HEK293 (cell line): Measurements from ENCODE around the gene ACP7.

Source experiments
- GFI1B ChIP-seq: fragments of 450-650 bp; formaldehyde crosslinking; IDR thresholded peaks from 2 replicates; pipeline ENCODE4 v1.5.1; 2016; ENCODE audit warnings: missing biosample characterization, missing genetic modification characterization
- GLIS2 ChIP-seq: fragments of 450-650 bp; formaldehyde crosslinking; IDR thresholded peaks from 2 replicates; pipeline ENCODE4 v1.5.1; 2016; ENCODE audit warnings: missing biosample characterization, missing genetic modification characterization
- HOXD13 ChIP-seq: sonication (generic); formaldehyde crosslinking; IDR thresholded peaks from 2 replicates; pipeline ENCODE4 v1.8.0; 2022; ENCODE audit warnings: missing genetic modification reagents, borderline replicate concordance
- INSM2 ChIP-seq: fragments of 450-650 bp; formaldehyde crosslinking; IDR thresholded peaks from 2 replicates; pipeline ENCODE4 v1.5.1; 2016; ENCODE audit warnings: missing biosample characterization, missing genetic modification characterization
- KLF8 ChIP-seq: fragments of 450-650 bp; formaldehyde crosslinking; IDR thresholded peaks from 2 replicates; pipeline ENCODE4 v1.5.1; 2016; ENCODE audit warnings: missing biosample characterization, missing genetic modification characterization
- MYNN ChIP-seq: fragments of 450-650 bp; formaldehyde crosslinking; IDR thresholded peaks from 2 replicates; pipeline ENCODE4 v1.5.1; 2016; ENCODE audit warnings: missing biosample characterization, missing genetic modification characterization, borderline replicate concordance
- MZF1 ChIP-seq: fragments of 450-650 bp; formaldehyde crosslinking; IDR thresholded peaks from 2 replicates; pipeline ENCODE4 v1.5.1; 2017; ENCODE audit warnings: missing biosample characterization, missing genetic modification characterization, borderline replicate concordance
- PBX3 ChIP-seq: sonication (generic); formaldehyde crosslinking; IDR thresholded peaks from 2 replicates; pipeline ENCODE4 v1.8.1; 2022; ENCODE audit warnings: mild to moderate bottlenecking, moderate library complexity, missing genetic modification reagents
- TCF7L2 ChIP-seq: IDR thresholded peaks from 2 replicates; pipeline ENCODE4 v1.6.1; 2011; ENCODE audit warnings: low read depth, mild to moderate bottlenecking, inconsistent platforms, low read length, moderate library complexity, borderline replicate concordance
- ZBTB20 ChIP-seq: fragments of 450-650 bp; formaldehyde crosslinking; IDR thresholded peaks from 2 replicates; pipeline ENCODE4 v1.5.1; 2016; ENCODE audit warnings: missing biosample characterization, missing genetic modification characterization
- ZBTB48 ChIP-seq: fragments of 450-650 bp; formaldehyde crosslinking; IDR thresholded peaks from 2 replicates; pipeline ENCODE4 v1.5.1; 2016; ENCODE audit warnings: missing biosample characterization, missing genetic modification characterization
- ZBTB7A ChIP-seq: fragments of 450-650 bp; formaldehyde crosslinking; IDR thresholded peaks from 2 replicates; pipeline ENCODE4 v1.5.1; 2016; ENCODE audit warnings: low read depth, missing biosample characterization, missing genetic modification characterization
- ZFP41 ChIP-seq: fragments of 450-650 bp; formaldehyde crosslinking; IDR thresholded peaks from 2 replicates; pipeline ENCODE4 v1.5.1; 2016; ENCODE audit warnings: missing biosample characterization, missing genetic modification characterization, borderline replicate concordance
- ZFP69B ChIP-seq: fragments of 450-650 bp; formaldehyde crosslinking; IDR thresholded peaks from 2 replicates; pipeline ENCODE4 v1.5.1; 2016; ENCODE audit warnings: missing biosample characterization, missing genetic modification characterization
- ZNF148 ChIP-seq: fragments of 450-650 bp; formaldehyde crosslinking; IDR thresholded peaks from 2 replicates; pipeline ENCODE4 v1.5.0; 2017; ENCODE audit warnings: missing biosample characterization, missing genetic modification characterization, borderline replicate concordance
- ZNF157 ChIP-seq: fragments of 450-650 bp; formaldehyde crosslinking; IDR thresholded peaks from 2 replicates; pipeline ENCODE4 v1.5.1; 2016; ENCODE audit warnings: missing biosample characterization, missing genetic modification characterization
- ZNF19 ChIP-seq: fragments of 450-650 bp; formaldehyde crosslinking; IDR thresholded peaks from 2 replicates; pipeline ENCODE4; 2016; ENCODE audit warnings: missing biosample characterization, missing genetic modification characterization, low read depth
- ZNF23 ChIP-seq: fragments of 450-650 bp; formaldehyde crosslinking; IDR thresholded peaks from 2 replicates; pipeline ENCODE4 v1.5.1; 2016; ENCODE audit warnings: missing biosample characterization, missing genetic modification characterization, borderline replicate concordance
- ZNF280C ChIP-seq: fragments of 450-650 bp; formaldehyde crosslinking; IDR thresholded peaks from 2 replicates; pipeline ENCODE4 v1.5.1; 2016; ENCODE audit warnings: missing biosample characterization, missing genetic modification characterization
- ZNF311 ChIP-seq: fragments of 450-650 bp; formaldehyde crosslinking; IDR thresholded peaks from 2 replicates; pipeline ENCODE4 v1.5.1; 2017; ENCODE audit warnings: missing biosample characterization, missing genetic modification characterization, borderline replicate concordance
- ZNF324 ChIP-seq: fragments of 450-650 bp; formaldehyde crosslinking; IDR thresholded peaks from 2 replicates; pipeline ENCODE4 v1.5.1; 2016; ENCODE audit warnings: missing biosample characterization, missing genetic modification characterization
- ZNF354C ChIP-seq: fragments of 450-650 bp; formaldehyde crosslinking; IDR thresholded peaks from 2 replicates; pipeline ENCODE4 v1.5.1; 2016; ENCODE audit warnings: missing biosample characterization, missing genetic modification characterization, low read depth, borderline replicate concordance
- ZNF366 ChIP-seq: fragments of 450-650 bp; formaldehyde crosslinking; conservative IDR thresholded peaks from 2 replicates; pipeline ENCODE4 v1.5.1; 2016; ENCODE audit warnings: missing biosample characterization, missing genetic modification characterization
- ZNF391 ChIP-seq: fragments of 450-650 bp; formaldehyde crosslinking; IDR thresholded peaks from 2 replicates; pipeline ENCODE4 v1.5.1; 2016; ENCODE audit warnings: low read depth, missing biosample characterization, missing genetic modification characterization, borderline replicate concordance
- ZNF510 ChIP-seq: fragments of 450-650 bp; formaldehyde crosslinking; IDR thresholded peaks from 2 replicates; pipeline ENCODE4 v1.5.1; 2018; ENCODE audit warnings: mild to moderate bottlenecking, missing genetic modification characterization, missing biosample characterization; ENCODE audit not compliant: insufficient replicate concordance
- ZNF530 ChIP-seq: fragments of 450-650 bp; formaldehyde crosslinking; IDR thresholded peaks from 2 replicates; pipeline ENCODE4 v1.5.1; 2016; ENCODE audit warnings: low read depth, missing biosample characterization, missing genetic modification characterization
- ZNF544 ChIP-seq: fragments of 450-650 bp; formaldehyde crosslinking; IDR thresholded peaks from 2 replicates; pipeline ENCODE4 v1.5.0; 2017; ENCODE audit warnings: missing biosample characterization, missing genetic modification characterization
- ZNF558 ChIP-seq: fragments of 450-650 bp; formaldehyde crosslinking; IDR thresholded peaks from 2 replicates; pipeline ENCODE4 v1.5.1; 2016; ENCODE audit warnings: missing biosample characterization, missing genetic modification characterization
- ZNF560 ChIP-seq: fragments of 450-650 bp; formaldehyde crosslinking; IDR thresholded peaks from 2 replicates; pipeline ENCODE4 v1.5.1; 2017; ENCODE audit warnings: missing biosample characterization, missing genetic modification characterization, borderline replicate concordance
- ZNF624 ChIP-seq: fragments of 450-650 bp; formaldehyde crosslinking; IDR thresholded peaks from 2 replicates; pipeline ENCODE4 v1.5.1; 2017; ENCODE audit warnings: missing biosample characterization, missing genetic modification characterization
- ZNF629 ChIP-seq: fragments of 450-650 bp; formaldehyde crosslinking; IDR thresholded peaks from 2 replicates; pipeline ENCODE4 v1.5.1; 2017; ENCODE audit warnings: missing biosample characterization, missing genetic modification characterization
- ZNF654 ChIP-seq: fragments of 450-650 bp; formaldehyde crosslinking; IDR thresholded peaks from 2 replicates; pipeline ENCODE4 v1.5.1; 2016; ENCODE audit warnings: low read depth, missing biosample characterization, missing genetic modification characterization
- ZNF747 ChIP-seq: fragments of 450-650 bp; formaldehyde crosslinking; IDR thresholded peaks from 2 replicates; pipeline ENCODE4 v1.5.1; 2016; ENCODE audit warnings: missing biosample characterization, missing genetic modification characterization
- ZNF791 ChIP-seq: fragments of 450-650 bp; formaldehyde crosslinking; IDR thresholded peaks from 2 replicates; pipeline ENCODE4 v1.5.1; 2016; ENCODE audit warnings: missing biosample characterization, missing genetic modification characterization

The ACP7 gene

GRCh38 chr19:39157997-39158389 is 73.8 kb downstream of the ACP7 start (continued):
- TF ChIP-seq ZNF510 (tag by site-specific recombination) (no peak), TCF7L2 (no peak), ZBTB48 (peak; percentile 55; the same call in 1 of the 2 replicates), ZNF747 (tag by site-specific recombination) (no peak), ZNF791 (tag by site-specific recombination) (no peak), PBX3 (CRISPR knock-in tag) (no peak), ZNF629 (no peak), ZBTB20 (tag by site-specific recombination) (peak; percentile 38), ZNF544 (no peak), ZNF654 (tag by site-specific recombination) (no peak), ZFP41 (tag by site-specific recombination) (no peak; the same call in 1 of the 2 replicates), ZNF354C (tag by site-specific recombination) (no peak), GLIS2 (no peak), ZFP69B (tag by site-specific recombination) (no peak), KLF8 (no peak), MYNN (no peak), ZNF19 (tag by site-specific recombination) (no peak), INSM2 (no peak), ZBTB7A (tag by site-specific recombination) (no peak), ZNF157 (tag by site-specific recombination) (no peak), ZNF558 (no peak), ZNF560 (tag by site-specific recombination) (no peak), ZNF530 (tag by site-specific recombination) (no peak), ZNF280C (tag by site-specific recombination) (peak; percentile 70; the same call in 1 of the 2 replicates), ZNF366 (tag by site-specific recombination) (no peak), HOXD13 (CRISPR knock-in tag) (no peak), ZNF311 (tag by site-specific recombination) (peak; percentile 92), ZNF148 (peak; percentile 78), MZF1 (tag by site-specific recombination) (no peak), ZNF391 (tag by site-specific recombination) (no peak), GFI1B (tag by site-specific recombination) (no peak), ZNF324 (tag by site-specific recombination) (no peak), ZNF624 (no peak), ZNF23 (tag by site-specific recombination) (no peak)
